ENCODE measurements around the gene ADAM11. TPM values are rescaled to one million over a fixed set of nuclear protein-coding genes. Genes with fewer than 3 reads are reported as not detected.

The ADAM11 gene
- polyA plus RNA-seq, 3 donors from 2014 or later = not detected

- H3K4me1 Mint-ChIP-seq = peaks cover 8 to 13% of the 10 kb centered on the region in 2 donors
- peak; percentile 75 to 77 (median 75) for DNase-seq
- peaks cover 0 to 5% (median 0%) of the 10 kb centered on the region in 3 donors for H3K27me3 Mint-ChIP-seq (ENCODE audit: low read depth in 3 of 3)
- no peaks in the 10 kb centered on the region for H3K9me3 Mint-ChIP-seq
- H3K4me3 Mint-ChIP-seq = peak overlapping the region; percentile 82 to 93 (median 89)
- no peaks in the 10 kb centered on the region for H3K36me3 Mint-ChIP-seq
- H3K27ac Mint-ChIP-seq = peak overlapping the region in 2 of 6 donors; percentile 50 to 77
Measured at GRCh38 chr17:44774271-44775135, 15.7 kb downstream of the ADAM11 start.

- H3K27ac Mint-ChIP-seq = peak overlapping the region in 3 of 6 donors; percentile 53 to 78 (median 57)
Measured at GRCh38 chr17:44775136-44775837, 16.5 kb downstream of the ADAM11 start.

GRCh38 chr17:44775838-44776621 lies 17.2 kb downstream of the ADAM11 start:
- peak overlapping the region; percentile 82 to 93 (median 89) for H3K4me3 Mint-ChIP-seq
- H3K27me3 Mint-ChIP-seq (ENCODE audit: low read depth in 3 of 3) = peaks cover 0 to 2% (median 2%) of the 10 kb centered on the region in 3 donors
- H3K9me3 Mint-ChIP-seq = no peaks in the 10 kb centered on the region
- no peak for DNase-seq
- no peaks in the 10 kb centered on the region for H3K36me3 Mint-ChIP-seq
- H3K27ac Mint-ChIP-seq = peak overlapping the region in 3 of 6 donors; percentile 53 to 78 (median 57)
- H3K4me1 Mint-ChIP-seq = peaks cover 8 to 13% of the 10 kb centered on the region in 2 donors

More at GRCh38 chr17:44775136-44775837, 16.5 kb downstream of the ADAM11 start:
- Mint-ChIP-seq H3K36me3 (no peaks in the 10 kb centered on the region), H3K4me3 (peak overlapping the region; percentile 82 to 93 (median 89)), H3K9me3 (no peaks in the 10 kb centered on the region), H3K4me1 (peaks cover 8 to 13% of the 10 kb centered on the region in 2 donors), H3K27me3 (ENCODE audit: low read depth in 3 of 3) (peaks cover 0 to 4% (median 0%) of the 10 kb centered on the region in 3 donors)
- peak; percentile 93 to 94 (median 94) for DNase-seq

GRCh38 chr17:44776628-44777393 lies 18.0 kb downstream of the ADAM11 start:
- Mint-ChIP-seq H3K36me3 (no peaks in the 10 kb centered on the region), H3K27ac (no peak overlapping the region), H3K9me3 (no peaks in the 10 kb centered on the region), H3K4me1 (peaks cover 8 to 13% of the 10 kb centered on the region in 2 donors), H3K4me3 (peak overlapping the region; percentile 34 to 93 (median 83)), H3K27me3 (ENCODE audit: low read depth in 3 of 3) (peaks cover 0 to 2% (median 2%) of the 10 kb centered on the region in 3 donors)
- no peak for DNase-seq

- H3K4me3 Mint-ChIP-seq = peak overlapping the region; percentile 15 to 59 (median 34)
- DNase-seq = no peak
- peaks cover 8 to 13% of the 10 kb centered on the region in 2 donors for H3K4me1 Mint-ChIP-seq
- no peak overlapping the region for H3K27ac Mint-ChIP-seq
- no peaks in the 10 kb centered on the region for H3K9me3 Mint-ChIP-seq
- H3K27me3 Mint-ChIP-seq (ENCODE audit: low read depth in 3 of 3) = peaks cover under 1 to 2% (median 2%) of the 10 kb centered on the region in 3 donors
- no peaks in the 10 kb centered on the region for H3K36me3 Mint-ChIP-seq
Measured at GRCh38 chr17:44777394-44778348, 18.9 kb downstream of the ADAM11 start.

GRCh38 chr17:44778656-44779210 lies 19.9 kb downstream of the ADAM11 start:
- H3K9me3 Mint-ChIP-seq = no peaks in the 10 kb centered on the region
- peaks cover 0 to 2% (median 2%) of the 10 kb centered on the region in 3 donors for H3K27me3 Mint-ChIP-seq (ENCODE audit: low read depth in 3 of 3)
- no peak overlapping the region for H3K27ac Mint-ChIP-seq
- H3K4me1 Mint-ChIP-seq = peaks cover 8 to 13% of the 10 kb centered on the region in 2 donors
- no peak for DNase-seq
- H3K36me3 Mint-ChIP-seq = no peaks in the 10 kb centered on the region
- H3K4me3 Mint-ChIP-seq = peak overlapping the region; percentile 42 to 68 (median 64)

GRCh38 chr17:44779211-44780025 lies 20.6 kb downstream of the ADAM11 start:
- peak; percentile 66 to 73 (median 69) for DNase-seq
- peaks cover 8 to 13% of the 10 kb centered on the region in 2 donors for H3K4me1 Mint-ChIP-seq
- H3K4me3 Mint-ChIP-seq = peak overlapping the region; percentile 42 to 68 (median 64)
- H3K27me3 Mint-ChIP-seq (ENCODE audit: low read depth in 3 of 3) = peaks cover 0 to 2% (median 2%) of the 10 kb centered on the region in 3 donors
- no peak overlapping the region for H3K27ac Mint-ChIP-seq
- no peaks in the 10 kb centered on the region for H3K9me3 Mint-ChIP-seq
- H3K36me3 Mint-ChIP-seq = no peaks in the 10 kb centered on the region

GRCh38 chr17:44780161-44780560 lies 21.4 kb downstream of the ADAM11 start:
- no peaks in the 10 kb centered on the region for H3K9me3 Mint-ChIP-seq
- no peak overlapping the region for H3K27ac Mint-ChIP-seq
- H3K4me1 Mint-ChIP-seq = peaks cover 8 to 12% of the 10 kb centered on the region in 2 donors
- H3K36me3 Mint-ChIP-seq = no peaks in the 10 kb centered on the region
- peaks cover 0 to 2% (median 2%) of the 10 kb centered on the region in 3 donors for H3K27me3 Mint-ChIP-seq (ENCODE audit: low read depth in 3 of 3)
- no peak for DNase-seq
- peak overlapping the region in 1 of 5 donors; percentile 56 for H3K4me3 Mint-ChIP-seq

GRCh38 chr17:44780845-44781480 lies 22.2 kb downstream of the ADAM11 start:
- H3K9me3 Mint-ChIP-seq = no peaks in the 10 kb centered on the region
- H3K4me1 Mint-ChIP-seq = peaks cover 6 to 7% of the 10 kb centered on the region in 2 donors
- peaks cover 0 to 2% (median 2%) of the 10 kb centered on the region in 3 donors for H3K27me3 Mint-ChIP-seq (ENCODE audit: low read depth in 3 of 3)
- DNase-seq = no peak
- no peaks in the 10 kb centered on the region for H3K36me3 Mint-ChIP-seq
- H3K4me3 Mint-ChIP-seq = no peak overlapping the region
- no peak overlapping the region for H3K27ac Mint-ChIP-seq

- peaks cover 0 to 2% (median 2%) of the 10 kb centered on the region in 3 donors for H3K27me3 Mint-ChIP-seq (ENCODE audit: low read depth in 3 of 3)
Measured at GRCh38 chr17:44781551-44782325, 22.9 kb downstream of the ADAM11 start.

More at GRCh38 chr17:44781551-44782325, 22.9 kb downstream of the ADAM11 start:
- Mint-ChIP-seq H3K9me3 (no peaks in the 10 kb centered on the region), H3K4me3 (no peak overlapping the region), H3K4me1 (no peaks in the 10 kb centered on the region), H3K36me3 (no peaks in the 10 kb centered on the region), H3K27ac (no peak overlapping the region)
- DNase-seq = no peak
